HepG2 (cell line): ENCODE data around the gene TMED6. TPM values are rescaled to one million over a fixed set of nuclear protein-coding genes. Genes with fewer than 3 reads are reported as not detected.

Experiments
- CC2D1A ChIP-seq: sonication (generic); formaldehyde crosslinking; IDR thresholded peaks from 2 replicates; pipeline ENCODE4 v1.8.1; 2023; ENCODE audit warnings: mild to moderate bottlenecking, missing genetic modification reagents
- CEBPB ChIP-seq: IDR thresholded peaks from 2 replicates; pipeline ENCODE4 v1.6.1; 2011; ENCODE audit warnings: low read depth, low read length, improper control_type of control experiment, borderline replicate concordance
- DNMT3B ChIP-seq: conservative IDR thresholded peaks from 2 replicates; pipeline ENCODE4 v1.6.1; 2016; ENCODE audit warnings: missing biosample characterization, control low read depth
- HNRNPLL ChIP-seq: fragments of 200-400 bp; formaldehyde crosslinking; IDR thresholded peaks from 2 replicates; pipeline ENCODE4 v1.6.1; 2017; ENCODE audit warnings: mild to moderate bottlenecking, low read depth, low read length; ENCODE audit not compliant: poor library complexity, severe bottlenecking
- MAZ ChIP-seq, 2 experiments: sonication (generic) in 1 of 2; formaldehyde crosslinking in 1 of 2; IDR thresholded peaks; 2 replicates each; pipeline versions ENCODE4 v1.5.0 to v1.6.1; 2012 to 2020; ENCODE audit warnings: low read depth in 2 of 2, mild to moderate bottlenecking in 2 of 2, borderline replicate concordance in 1 of 2, improper control_type of control experiment in 1 of 2, low read length in 1 of 2, missing genetic modification reagents in 1 of 2, moderate library complexity in 1 of 2
- MED13 ChIP-seq: sonication (generic); formaldehyde crosslinking; IDR thresholded peaks from 2 replicates; pipeline ENCODE4 v1.5.0; 2020; ENCODE audit warnings: missing genetic modification reagents
- NR1H2 ChIP-seq: sonication (generic); formaldehyde crosslinking; IDR thresholded peaks from 2 replicates; pipeline ENCODE4 v1.8.1; 2022; ENCODE audit warnings: low read depth, missing genetic modification reagents, borderline replicate concordance
- NR2F6 ChIP-seq, 2 experiments: IDR thresholded peaks; 2 replicates each; pipeline ENCODE4 v1.6.1; 2016; ENCODE audit warnings: antibody characterized with exemption in 1 of 2, mild to moderate bottlenecking in 1 of 2
- ONECUT2 ChIP-seq: sonication (generic); formaldehyde crosslinking; IDR thresholded peaks from 2 replicates; pipeline ENCODE4 v1.4.0; 2020; ENCODE audit warnings: missing genetic modification reagents
- RBM39 ChIP-seq: fragments of 200-400 bp; formaldehyde crosslinking; IDR thresholded peaks from one replicate; pipeline ENCODE4 v1.6.1; 2018; ENCODE audit warnings: antibody characterized with exemption, mild to moderate bottlenecking, low read depth, low read length; ENCODE audit not compliant: poor library complexity, severe bottlenecking
- RCOR2 ChIP-seq: IDR thresholded peaks from 2 replicates; pipeline ENCODE4 v1.6.1; 2016; ENCODE audit warnings: missing biosample characterization, missing genetic modification reagents
- SMARCE1 ChIP-seq: fragments of 450-650 bp; IDR thresholded peaks from 2 replicates; pipeline ENCODE4 v1.6.1; 2017; ENCODE audit warnings: borderline replicate concordance
- SOX13 ChIP-seq, 3 experiments: fragments of 450-650 bp in 1 of 3; sonication (generic) in 1 of 3; formaldehyde crosslinking in 1 of 3; IDR thresholded peaks in 2 of 3; conservative IDR thresholded peaks in 1 of 3; 2 replicates each; pipeline versions ENCODE4 v1.5.0 to v1.6.1; 2016 to 2020; ENCODE audit warnings: antibody characterized with exemption in 1 of 3, mild to moderate bottlenecking in 1 of 3, missing compliant biosample characterization in 1 of 3, missing genetic modification reagents in 1 of 3, moderate library complexity in 1 of 3
- YEATS2 ChIP-seq: sonication (generic); formaldehyde crosslinking; IDR thresholded peaks from 2 replicates; pipeline ENCODE4 v1.4.0; 2020; ENCODE audit warnings: missing genetic modification reagents, borderline replicate concordance
- ZBTB21 ChIP-seq: sonication (generic); formaldehyde crosslinking; IDR thresholded peaks from 2 replicates; pipeline ENCODE4 v1.4.0; 2020; ENCODE audit warnings: missing genetic modification reagents
- ZFP82 ChIP-seq: sonication (generic); formaldehyde crosslinking; IDR thresholded peaks from 2 replicates; pipeline ENCODE4 v1.5.1; 2020; ENCODE audit warnings: mild to moderate bottlenecking, missing genetic modification reagents, borderline replicate concordance
- ZFY ChIP-seq: sonication (generic); formaldehyde crosslinking; IDR thresholded peaks from 2 replicates; pipeline ENCODE4 v1.4.0; 2020; ENCODE audit warnings: missing genetic modification reagents
- ZNF101 ChIP-seq: sonication (generic); formaldehyde crosslinking; IDR thresholded peaks from 2 replicates; pipeline ENCODE4 v1.4.0; 2020; ENCODE audit warnings: mild to moderate bottlenecking, low read depth, missing genetic modification reagents, borderline replicate concordance
- ZNF260 ChIP-seq: sonication (generic); formaldehyde crosslinking; IDR thresholded peaks from 2 replicates; pipeline ENCODE4 v1.4.0; 2020; ENCODE audit warnings: missing genetic modification reagents, low read depth, mild to moderate bottlenecking, borderline replicate concordance
- ZNF263 ChIP-seq: sonication (generic); formaldehyde crosslinking; IDR thresholded peaks from 2 replicates; pipeline ENCODE4 v1.4.0; 2020; ENCODE audit warnings: missing genetic modification reagents
- ZNF766 ChIP-seq: sonication (generic); formaldehyde crosslinking; IDR thresholded peaks from 2 replicates; pipeline ENCODE4 v1.5.0; 2020; ENCODE audit warnings: missing genetic modification reagents, borderline replicate concordance
- ZSCAN20 ChIP-seq: sonication (generic); formaldehyde crosslinking; IDR thresholded peaks from 2 replicates; pipeline ENCODE4 v1.4.0; 2020; ENCODE audit warnings: missing genetic modification reagents, mild to moderate bottlenecking, borderline replicate concordance
- ZSCAN22 ChIP-seq: sonication (generic); formaldehyde crosslinking; IDR thresholded peaks from 2 replicates; pipeline ENCODE4 v1.4.0; 2020; ENCODE audit warnings: mild to moderate bottlenecking, missing genetic modification reagents
- polyA plus RNA-seq, 8 experiments: library from polyadenylated mRNA; depleted of rRNA in 3 of 8; stranded (reverse) in 7 of 8; unstranded in 1 of 8; fragments of >200 nt; fragmentation: Illumina TruSeq in 4 of 8; extraction: Trizol in 4 of 8; gene quantifications; 2 replicates each; pipeline versions ENCODE4 v1.2.1 to v1.2.3, GENCODE V29; 2011 to 2016; ENCODE audit warnings: low read depth in 4 of 8, missing spikeins in 1 of 8, mixed read lengths in 1 of 8; ENCODE audit not compliant: insufficient read depth in 1 of 8
- total RNA-seq, 5 experiments: library from RNA; depleted of rRNA; stranded (reverse); fragments of >200 nt; fragmentation: Illumina TruSeq; extraction: Trizol; gene quantifications; 2 replicates each; pipeline ENCODE4 v1.2.3, GENCODE V29; 2016; ENCODE audit warnings: low read depth in 1 of 5
- TF ChIP-seq, protein P1 (sequence below): sonication (generic); formaldehyde crosslinking; IDR thresholded peaks from 2 replicates; pipeline ENCODE4 v1.5.0; 2020; ENCODE audit warnings: missing genetic modification reagents
- TF ChIP-seq, protein P2 (sequence below): sonication (generic); formaldehyde crosslinking; conservative IDR thresholded peaks from 2 replicates; pipeline ENCODE4 v1.5.0; 2020; ENCODE audit warnings: missing genetic modification reagents
- TF ChIP-seq, protein P3 (sequence below): IDR thresholded peaks from 2 replicates; pipeline ENCODE4 v1.6.1; 2018; ENCODE audit warnings: missing genetic modification reagents

TMED6 gene
- total and polyA plus RNA-seq, 2 of the 13 experiments (the other 11 are each of a cell fraction or from before 2014, with no cell fraction given) = 9.8 to 14.4 TPM

DNA sequence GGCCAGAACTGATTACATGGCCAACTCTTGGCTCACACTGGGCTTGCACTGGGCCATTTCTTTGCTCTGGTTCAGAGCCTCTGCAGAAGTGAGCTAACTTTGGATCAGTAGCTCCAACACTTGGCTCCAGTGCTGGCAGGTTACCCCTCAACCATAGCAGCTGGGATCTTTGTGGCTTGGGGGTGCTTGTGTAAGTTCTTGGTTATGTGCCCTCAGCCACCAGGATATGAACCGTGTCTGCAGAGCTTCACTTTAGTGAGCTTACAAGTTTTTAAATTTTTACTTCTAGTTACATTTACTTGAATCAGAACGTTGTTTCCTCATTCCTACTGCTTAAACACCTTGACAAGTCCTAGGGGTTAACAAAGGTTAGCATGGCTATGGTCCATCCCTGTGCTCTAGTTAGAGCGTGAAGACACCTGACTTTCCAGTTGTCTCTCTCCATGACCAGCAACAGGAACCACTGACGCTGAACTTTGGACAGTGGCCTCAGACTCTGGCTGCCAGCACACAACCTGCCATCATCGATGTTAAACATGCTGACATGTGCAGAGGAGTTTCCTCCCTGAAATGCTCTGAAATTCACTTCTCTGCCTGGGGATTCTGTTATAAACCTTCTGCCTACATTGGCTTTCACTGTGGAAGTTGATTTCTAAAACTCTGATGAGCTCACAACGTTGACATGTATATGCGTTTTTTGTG lies 25.3 kb downstream of the TMED6 start (continued):
- TF ChIP-seq, protein P1, sequence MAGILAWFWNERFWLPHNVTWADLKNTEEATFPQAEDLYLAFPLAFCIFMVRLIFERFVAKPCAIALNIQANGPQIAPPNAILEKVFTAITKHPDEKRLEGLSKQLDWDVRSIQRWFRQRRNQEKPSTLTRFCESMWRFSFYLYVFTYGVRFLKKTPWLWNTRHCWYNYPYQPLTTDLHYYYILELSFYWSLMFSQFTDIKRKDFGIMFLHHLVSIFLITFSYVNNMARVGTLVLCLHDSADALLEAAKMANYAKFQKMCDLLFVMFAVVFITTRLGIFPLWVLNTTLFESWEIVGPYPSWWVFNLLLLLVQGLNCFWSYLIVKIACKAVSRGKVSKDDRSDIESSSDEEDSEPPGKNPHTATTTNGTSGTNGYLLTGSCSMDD (CRISPR knock-in tag) = no peak
- no peak for TF ChIP-seq NR1H2 (CRISPR knock-in tag)
- TF ChIP-seq, protein P2, sequence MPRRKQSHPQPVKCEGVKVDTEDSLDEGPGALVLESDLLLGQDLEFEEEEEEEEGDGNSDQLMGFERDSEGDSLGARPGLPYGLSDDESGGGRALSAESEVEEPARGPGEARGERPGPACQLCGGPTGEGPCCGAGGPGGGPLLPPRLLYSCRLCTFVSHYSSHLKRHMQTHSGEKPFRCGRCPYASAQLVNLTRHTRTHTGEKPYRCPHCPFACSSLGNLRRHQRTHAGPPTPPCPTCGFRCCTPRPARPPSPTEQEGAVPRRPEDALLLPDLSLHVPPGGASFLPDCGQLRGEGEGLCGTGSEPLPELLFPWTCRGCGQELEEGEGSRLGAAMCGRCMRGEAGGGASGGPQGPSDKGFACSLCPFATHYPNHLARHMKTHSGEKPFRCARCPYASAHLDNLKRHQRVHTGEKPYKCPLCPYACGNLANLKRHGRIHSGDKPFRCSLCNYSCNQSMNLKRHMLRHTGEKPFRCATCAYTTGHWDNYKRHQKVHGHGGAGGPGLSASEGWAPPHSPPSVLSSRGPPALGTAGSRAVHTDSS (CRISPR knock-in tag) = no peak
- TF ChIP-seq HNRNPLL = no peak
- TF ChIP-seq ONECUT2 (CRISPR knock-in tag) = no peak
- TF ChIP-seq DNMT3B (CRISPR knock-in tag) = no peak
- TF ChIP-seq MED13 (CRISPR knock-in tag) = no peak
- TF ChIP-seq ZFY (CRISPR knock-in tag) = peak; percentile 65; the same call in 1 of the 2 replicates
- TF ChIP-seq SOX13 (IDR thresholded peaks at IDR 0.05) = no peak
- TF ChIP-seq SOX13 (CRISPR knock-in tag; conservative IDR thresholded peaks at IDR 0.05 in 1 of 2, IDR thresholded peaks at IDR 0.05 in 1 of 2) = peak in 1 of 2 experiments; percentile 61; a peak in 2 of 4 replicates
- no peak for TF ChIP-seq CEBPB
- no peak for TF ChIP-seq ZSCAN22 (CRISPR knock-in tag)
- TF ChIP-seq, protein P3, sequence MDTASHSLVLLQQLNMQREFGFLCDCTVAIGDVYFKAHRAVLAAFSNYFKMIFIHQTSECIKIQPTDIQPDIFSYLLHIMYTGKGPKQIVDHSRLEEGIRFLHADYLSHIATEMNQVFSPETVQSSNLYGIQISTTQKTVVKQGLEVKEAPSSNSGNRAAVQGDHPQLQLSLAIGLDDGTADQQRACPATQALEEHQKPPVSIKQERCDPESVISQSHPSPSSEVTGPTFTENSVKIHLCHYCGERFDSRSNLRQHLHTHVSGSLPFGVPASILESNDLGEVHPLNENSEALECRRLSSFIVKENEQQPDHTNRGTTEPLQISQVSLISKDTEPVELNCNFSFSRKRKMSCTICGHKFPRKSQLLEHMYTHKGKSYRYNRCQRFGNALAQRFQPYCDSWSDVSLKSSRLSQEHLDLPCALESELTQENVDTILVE = peak; percentile 58; the same call in 1 of the 2 replicates
- no peak for TF ChIP-seq CC2D1A
- TF ChIP-seq SMARCE1 = no peak
- no peak for TF ChIP-seq RBM39
- TF ChIP-seq NR2F6 (IDR thresholded peaks at IDR 0.05) = peak; percentile 53; the same call in 1 of the 2 replicates
- TF ChIP-seq NR2F6 (CRISPR knock-in tag; IDR thresholded peaks at IDR 0.05) = peak; percentile 80
- TF ChIP-seq YEATS2 = peak; percentile 78; the same call in 1 of the 2 replicates
- TF ChIP-seq ZNF101 (CRISPR knock-in tag) = no peak
- TF ChIP-seq ZNF263 (CRISPR knock-in tag) = no peak
- TF ChIP-seq ZFP82 (CRISPR knock-in tag) = no peak
- TF ChIP-seq ZNF260 (CRISPR knock-in tag) = no peak
- TF ChIP-seq MAZ (IDR thresholded peaks at IDR 0.05; ENCODE audit: borderline replicate concordance, low read depth, low read length) = no peak
- TF ChIP-seq MAZ (CRISPR knock-in tag; IDR thresholded peaks at IDR 0.05; ENCODE audit: low read depth) = peak; percentile 51; the same call in 1 of the 2 replicates
- no peak for TF ChIP-seq ZNF766 (CRISPR knock-in tag)
- TF ChIP-seq RCOR2 = peak; percentile 54; the same call in 1 of the 2 replicates
- TF ChIP-seq ZBTB21 (CRISPR knock-in tag) = no peak
- TF ChIP-seq ZSCAN20 (CRISPR knock-in tag) = no peak
